T47D (cell line): ENCODE data around the gene ASF1B.
"Not testable (repeated sequence)": the region's sequence is repeated elsewhere in the genome, so short reads cannot be mapped to it uniquely, and the experiment has no call there.

Experiments used
- DNase-seq, 2 experiments: peaks; one replicate each; pipeline versions ENCODE4 v3.0.0 to v3.0.0-alpha.2; 2011 to 2012; ENCODE audit warnings: low read depth in 1 of 2, low spot score in 1 of 2
- JUND ChIP-seq: IDR thresholded peaks from 2 replicates; pipeline ENCODE4 v1.6.1; 2012; ENCODE audit warnings: low read depth
- in situ Hi-C: cut with HindIII; loops from 2 replicates; pipeline ENCODE4 v1.10.0; 2016; ENCODE audit warnings: low sequenced_read_pairs, low pct_unique_long_range_greater_than_20kb

The ASF1B gene

DNA sequence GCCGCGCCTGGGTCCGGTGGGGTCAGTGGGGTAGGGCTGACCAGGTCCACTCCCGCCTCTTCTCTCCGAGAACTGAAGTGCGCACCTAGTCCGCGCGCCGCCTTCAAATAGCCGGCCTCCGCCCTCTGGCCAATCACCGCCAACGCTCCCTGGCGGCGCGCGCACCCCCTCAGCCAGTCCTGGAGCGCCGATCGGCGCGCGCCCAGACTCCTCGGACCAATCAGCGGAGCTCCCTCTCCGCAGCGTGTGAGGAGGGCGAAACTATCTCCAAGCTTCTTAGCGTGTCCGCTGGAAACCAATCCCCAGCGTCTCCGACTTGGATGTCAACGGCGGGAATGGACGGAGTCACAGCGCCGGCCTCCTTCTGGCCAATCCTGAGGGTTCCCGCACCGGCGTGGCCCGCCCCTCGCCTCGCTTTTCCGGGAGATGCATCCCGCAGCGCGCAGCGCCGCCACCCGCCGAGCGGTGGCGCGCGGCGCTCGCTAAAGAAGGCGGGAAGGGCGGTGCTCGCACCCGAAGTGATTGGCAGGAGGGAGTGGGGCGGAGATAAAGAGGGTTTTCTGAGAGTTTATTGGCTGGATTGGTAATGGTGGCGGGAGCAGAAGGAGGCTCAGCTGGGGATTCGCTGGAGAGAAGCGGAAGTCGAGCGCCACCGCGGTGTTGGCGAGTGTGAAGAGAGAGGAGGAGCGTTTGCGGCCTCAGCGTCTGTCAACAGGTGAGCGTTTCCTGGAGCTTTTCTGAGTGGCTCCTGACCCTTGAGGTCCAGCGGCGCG, at the start of gene ASF1B:
TSS of gene ASF1B (minus strand) at position 81 of the 773 bp plus-strand sequence. CDS start 133 bp downstream, outside the sequence.
- in situ Hi-C loops, result no loop called here
- DNase-seq, result peak; percentile 92 to 99

DNA sequence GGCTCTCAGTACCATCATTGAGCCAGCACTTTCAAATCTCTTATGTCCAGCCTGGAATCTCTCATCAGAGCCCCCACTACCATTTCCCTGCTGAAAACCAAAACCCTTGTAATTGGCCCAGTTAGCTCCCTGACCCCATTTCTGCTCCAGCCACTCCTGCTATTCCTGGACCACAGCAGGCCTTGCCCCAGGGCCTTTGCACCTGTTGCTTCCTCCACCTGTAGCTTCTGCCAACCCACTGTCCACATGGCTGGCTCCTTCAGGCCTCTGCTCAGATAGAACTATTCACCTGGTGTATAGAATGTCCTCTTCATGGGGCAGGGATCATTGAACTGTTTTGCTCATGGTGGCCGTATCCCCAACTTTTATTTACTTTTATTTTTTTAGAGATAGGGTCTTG, 49.3 kb upstream of the ASF1B start:
- DNase-seq, in situ Hi-C loops: not testable (repeated sequence)

More for the DNA sequence above, at the start of gene ASF1B:
- TF ChIP-seq JUND, result no peak

DNA sequence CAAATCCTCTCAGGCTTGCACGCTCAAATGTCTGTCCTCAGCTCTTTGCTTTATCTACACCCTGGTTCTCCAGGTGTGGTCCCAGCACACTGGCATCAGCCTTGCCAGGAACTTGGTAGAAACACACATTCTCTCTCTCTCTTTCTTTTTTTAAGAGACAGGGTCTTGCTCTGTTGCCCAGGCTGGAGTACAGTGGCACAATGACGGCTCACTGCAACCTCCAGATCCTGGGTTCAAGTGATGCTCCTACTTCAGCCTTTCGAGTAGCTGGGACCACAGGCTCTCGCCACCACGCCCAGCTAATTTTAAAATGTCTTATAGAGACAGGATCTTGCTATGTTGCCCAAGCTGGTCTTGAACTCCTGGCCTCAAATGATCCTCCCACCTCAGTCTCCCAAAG, 48.8 kb upstream of the ASF1B start:
- DNase-seq, result no peak
- in situ Hi-C loops, result no loop called here
- TF ChIP-seq JUND, result no peak

DNA sequence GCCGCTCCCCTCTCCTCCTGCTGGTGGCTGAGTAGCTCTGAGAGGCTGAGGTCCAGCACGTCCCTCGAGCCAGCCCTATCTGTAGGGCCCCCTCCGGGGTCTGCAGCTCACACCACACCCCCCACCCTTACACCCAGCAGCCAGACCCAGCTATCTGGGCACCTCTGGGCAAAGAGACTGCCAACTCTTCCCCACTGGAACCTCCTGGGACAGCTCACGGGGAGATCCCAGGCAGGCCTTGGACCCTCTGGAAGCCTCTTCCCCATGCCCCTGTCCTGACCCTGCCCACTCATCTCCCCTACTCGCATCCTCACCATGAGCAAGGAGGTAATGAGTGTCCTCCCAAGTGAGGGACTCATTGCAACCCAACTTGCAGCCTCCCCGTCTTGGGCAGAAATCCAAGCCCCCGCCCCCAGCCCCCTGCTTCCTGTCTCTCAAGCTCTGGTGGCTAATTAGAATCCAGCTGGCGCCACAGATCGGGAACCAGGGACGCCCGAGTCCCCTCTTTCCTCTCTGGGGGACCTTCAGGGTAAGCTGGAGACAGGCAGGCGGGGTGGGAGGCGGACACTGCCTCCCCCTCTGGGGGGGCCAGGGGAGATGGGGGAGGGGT, 47.5 kb upstream of the ASF1B start:
- DNase-seq, result no peak
- TF ChIP-seq JUND, result no peak
- in situ Hi-C loops, result no loop called here

DNA sequence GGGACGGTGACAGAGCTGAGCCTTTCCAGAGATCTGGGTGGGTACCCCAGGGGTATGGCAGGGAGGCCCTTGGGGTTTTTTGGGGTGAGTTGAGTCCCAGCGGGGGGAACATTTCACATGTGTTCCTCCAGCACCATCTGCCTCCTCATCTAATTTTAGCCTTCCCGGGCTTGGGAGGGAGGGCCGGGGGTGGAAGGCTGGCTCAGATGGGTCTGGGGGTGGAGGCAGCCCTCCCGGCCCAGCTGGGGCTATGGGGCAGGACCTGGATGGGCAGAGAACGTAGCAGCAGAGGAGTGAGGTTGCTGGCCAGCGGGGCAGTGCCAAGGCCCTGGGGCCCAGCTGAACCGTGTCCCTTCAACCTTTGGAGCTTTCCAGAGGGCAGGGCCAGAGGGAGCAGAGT, 46.1 kb upstream of the ASF1B start:
- no peak for DNase-seq
- no peak for TF ChIP-seq JUND
- in situ Hi-C loops, result no loop called here

DNA sequence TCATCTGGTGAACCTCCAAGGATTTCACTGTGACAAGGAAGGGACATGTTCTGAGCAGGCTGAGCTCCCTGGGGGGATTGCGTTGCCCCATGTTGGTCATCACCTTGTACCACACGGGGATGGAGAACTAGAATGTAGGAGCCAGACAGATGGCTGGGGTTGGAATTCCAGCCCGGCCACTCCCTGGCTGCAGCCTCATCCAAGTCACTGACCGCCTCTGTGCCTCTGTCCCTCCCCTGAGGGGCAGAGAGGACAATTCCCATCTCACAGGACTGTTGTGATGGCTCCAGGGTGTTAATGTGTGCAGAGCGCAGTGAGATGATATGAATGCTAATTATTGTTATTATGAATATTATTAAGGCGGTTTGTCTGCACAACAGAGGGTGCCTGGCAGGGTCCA, 45.5 kb upstream of the ASF1B start:
- in situ Hi-C loops, result no loop called here
- no peak for DNase-seq
- no peak for TF ChIP-seq JUND

DNA sequence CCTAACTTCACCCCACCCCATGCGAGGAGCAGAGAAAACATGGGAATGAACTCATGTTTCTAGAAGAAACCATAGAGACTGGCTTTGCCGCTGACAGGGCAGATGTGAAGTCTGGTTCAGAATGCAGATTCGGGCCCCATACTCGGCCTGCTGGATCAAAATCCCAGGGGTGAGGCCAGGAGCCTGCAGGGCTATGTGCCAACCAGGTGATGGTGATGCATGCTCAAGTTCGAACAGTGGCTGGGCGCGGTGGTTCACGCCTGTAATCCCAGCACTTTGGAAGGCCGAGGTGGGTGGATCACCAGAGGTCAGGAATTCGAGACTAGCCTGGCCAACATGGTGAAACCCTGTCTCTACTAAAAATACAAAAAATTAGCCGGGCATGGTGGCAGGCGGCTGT, 44.8 kb upstream of the ASF1B start:
- DNase-seq, in situ Hi-C loops: not testable (repeated sequence)

DNA sequence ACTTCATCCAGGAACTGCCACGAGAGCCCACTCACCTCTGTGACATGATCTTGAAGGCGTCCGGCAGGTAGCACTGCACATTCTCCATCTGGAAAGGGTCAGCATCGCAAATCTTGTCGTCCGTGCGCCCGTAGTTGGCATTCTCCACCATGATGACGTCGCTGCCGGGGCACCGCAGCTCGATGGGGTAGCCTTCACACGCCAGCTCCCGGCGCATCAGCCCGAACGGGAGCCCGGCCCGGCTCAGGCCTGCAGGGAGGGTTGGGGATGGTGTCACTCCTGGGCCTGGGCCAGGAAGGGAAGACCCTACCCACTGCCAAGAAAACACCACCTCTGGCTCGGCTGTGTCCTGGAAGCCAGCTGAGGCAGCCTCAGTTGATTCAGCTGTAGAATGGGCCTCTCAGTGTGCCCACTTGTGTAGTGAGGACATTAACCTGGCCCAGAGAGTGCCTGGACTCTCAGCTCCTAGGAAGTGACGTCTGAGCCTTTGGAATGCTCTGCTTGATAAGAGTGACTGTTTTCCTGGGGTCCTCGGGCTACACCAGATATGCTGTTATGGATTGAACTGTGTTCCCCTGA, 41.2 kb upstream of the ASF1B start:
- DNase-seq, result no peak
- no peak for TF ChIP-seq JUND
- in situ Hi-C loops, result no loop called here

DNA sequence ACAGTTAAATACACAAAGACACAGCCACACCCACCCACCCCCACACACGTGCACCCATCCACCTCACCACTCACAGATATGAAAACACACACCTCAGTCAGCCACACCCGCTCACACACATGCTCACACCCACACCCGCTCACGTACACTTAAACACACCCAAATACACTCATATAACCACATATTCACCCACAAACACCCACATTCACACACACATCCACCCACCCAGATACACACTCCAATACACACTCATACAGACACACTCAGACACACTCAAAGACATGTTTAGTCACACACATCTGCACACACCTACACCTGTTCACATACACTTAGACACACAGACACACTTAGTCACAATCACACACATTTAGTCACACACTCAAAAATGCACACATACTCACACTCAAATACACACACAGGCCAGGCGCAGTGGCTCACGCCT, 39.0 kb upstream of the ASF1B start:
- no peak for DNase-seq
- TF ChIP-seq JUND, result no peak
- in situ Hi-C loops, result no loop called here

DNA sequence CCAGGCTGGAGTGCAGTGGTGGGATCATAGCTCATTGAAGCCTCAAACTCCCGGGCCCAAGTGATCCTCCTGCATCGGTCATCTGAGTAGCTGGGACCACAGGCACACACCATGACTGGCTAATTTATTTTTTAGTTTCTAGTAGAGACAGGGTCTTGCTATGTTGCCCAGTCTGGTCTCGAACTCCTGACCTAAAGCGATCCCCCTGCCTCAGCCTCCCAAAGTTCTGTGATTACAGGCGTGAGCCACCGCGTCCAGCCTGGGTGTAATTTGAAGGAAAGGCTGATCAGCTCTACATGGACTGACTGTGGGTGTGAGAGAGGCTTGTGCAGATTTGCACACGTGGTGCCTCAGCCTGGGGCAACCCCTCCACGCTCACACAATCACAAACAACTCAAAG, 38.5 kb upstream of the ASF1B start:
- TF ChIP-seq JUND, result no peak
- no peak for DNase-seq
- in situ Hi-C loops, result no loop called here

DNA sequence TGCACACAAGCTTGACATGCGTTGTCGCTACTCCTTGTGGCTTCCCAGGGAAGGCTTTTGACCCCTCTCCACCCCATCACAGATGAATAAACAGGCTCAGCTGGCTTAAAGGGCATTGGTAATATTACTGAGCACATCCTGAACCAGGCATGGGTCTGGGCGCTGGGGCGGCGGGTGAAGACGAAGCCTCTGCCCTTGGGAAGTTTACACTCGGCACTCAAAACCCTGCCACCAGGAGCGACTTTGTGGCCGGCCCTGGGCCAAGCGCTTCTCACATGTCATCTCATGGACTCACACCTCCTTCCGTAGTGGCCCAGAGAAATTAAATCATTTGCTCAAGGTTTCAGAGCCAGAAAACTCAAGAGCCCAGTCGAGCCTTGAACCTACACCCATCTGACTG, 32.6 kb upstream of the ASF1B start:
- no peak for TF ChIP-seq JUND
- no peak for DNase-seq
- in situ Hi-C loops, result no loop called here

DNA sequence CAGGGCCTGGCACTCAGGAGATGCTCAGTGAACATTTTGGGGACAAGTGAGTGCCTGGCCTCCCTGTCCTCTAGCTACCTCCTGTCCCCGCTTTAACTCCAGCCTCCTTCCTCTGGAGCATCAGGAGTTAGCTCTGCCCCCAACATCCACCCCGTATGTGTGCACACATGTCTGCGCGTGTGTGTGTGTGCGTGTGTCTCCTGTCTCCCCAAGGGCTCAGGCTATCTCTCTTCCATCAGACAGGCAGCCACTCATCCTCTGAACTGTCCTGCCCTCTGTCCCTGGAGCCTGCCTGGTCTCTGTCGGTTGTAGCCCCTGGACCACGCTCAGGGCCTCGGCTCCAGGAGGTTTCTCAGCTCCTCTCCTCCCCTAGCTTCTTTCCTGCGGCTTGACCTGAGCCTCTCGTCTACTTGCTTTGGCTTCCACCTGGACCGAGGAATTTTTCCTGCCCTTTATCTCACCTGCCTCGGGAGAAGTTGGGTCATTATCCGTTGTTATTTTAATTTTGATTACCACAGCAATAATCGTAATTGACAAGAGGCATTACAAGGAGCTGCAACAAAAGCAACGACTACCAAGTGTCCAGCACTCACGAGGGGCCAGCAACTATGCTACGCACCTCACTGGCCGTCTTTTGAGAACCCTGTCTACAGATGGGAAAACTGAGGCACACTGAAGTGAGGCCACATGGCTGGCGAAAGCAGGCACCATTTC, 32.0 kb upstream of the ASF1B start:
- no peak for TF ChIP-seq JUND
- DNase-seq, result no peak
- in situ Hi-C loops, result no loop called here
